OCI-LY1 (cell line): ENCODE data around the gene MIS18A.

Experiments
- EZH2 ChIP-seq: fragments of 200-600 bp; sonication (generic), shearing (Covaris generic); IDR thresholded peaks from 2 replicates; pipeline ENCODE4 v1.8.0; 2017; ENCODE audit warnings: borderline replicate concordance, mixed run types, mild to moderate bottlenecking, antibody characterized with exemption, low read length, moderate library complexity, mixed read lengths
- TF ChIP-seq, protein P1 (sequence below): fragments of 200-600 bp; sonication (generic), shearing (Covaris generic); IDR thresholded peaks from 2 replicates; pipeline ENCODE4 v1.5.1; 2017; ENCODE audit warnings: mild to moderate bottlenecking, antibody characterized with exemption, low read length, moderate library complexity, mixed read lengths

DNA sequence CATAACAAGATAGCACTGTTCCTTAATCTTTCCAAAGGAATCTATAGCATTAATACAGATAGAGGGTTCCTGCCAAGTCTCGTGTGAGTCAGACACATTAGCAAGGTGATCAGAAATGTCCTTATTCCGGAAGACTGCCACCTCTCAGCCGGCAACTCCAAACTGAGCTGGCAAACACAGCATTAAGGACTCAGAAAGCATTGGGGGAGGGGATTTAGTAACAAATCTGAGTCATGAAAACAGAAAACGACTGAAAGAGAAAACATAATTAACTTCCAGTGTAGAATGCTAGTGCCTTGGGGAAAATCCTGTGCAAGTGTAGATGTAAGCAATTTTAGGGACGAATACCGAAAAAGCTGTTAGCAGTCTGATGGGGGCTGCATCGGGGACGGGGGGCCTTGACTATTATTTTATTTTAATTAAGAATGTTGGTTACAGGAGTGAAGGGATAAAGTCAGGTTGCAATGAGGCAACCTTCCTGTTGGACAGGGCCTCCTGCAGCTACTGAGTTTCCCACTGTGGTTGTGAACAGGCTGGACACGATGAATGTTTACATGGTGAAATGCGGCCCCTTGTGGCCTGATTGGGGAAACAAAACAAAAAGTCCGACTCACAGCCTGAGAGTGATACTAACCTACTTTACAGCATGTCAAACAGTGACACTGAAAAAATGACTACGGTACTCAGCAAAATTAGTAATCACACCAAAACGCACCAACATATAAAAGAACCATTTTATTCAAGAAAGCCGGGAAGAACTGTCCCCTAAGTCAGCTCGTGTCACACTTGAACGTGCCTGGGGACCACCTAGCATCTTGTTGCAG, 20.7 kb downstream of the MIS18A start:
- TF ChIP-seq, protein P1, sequence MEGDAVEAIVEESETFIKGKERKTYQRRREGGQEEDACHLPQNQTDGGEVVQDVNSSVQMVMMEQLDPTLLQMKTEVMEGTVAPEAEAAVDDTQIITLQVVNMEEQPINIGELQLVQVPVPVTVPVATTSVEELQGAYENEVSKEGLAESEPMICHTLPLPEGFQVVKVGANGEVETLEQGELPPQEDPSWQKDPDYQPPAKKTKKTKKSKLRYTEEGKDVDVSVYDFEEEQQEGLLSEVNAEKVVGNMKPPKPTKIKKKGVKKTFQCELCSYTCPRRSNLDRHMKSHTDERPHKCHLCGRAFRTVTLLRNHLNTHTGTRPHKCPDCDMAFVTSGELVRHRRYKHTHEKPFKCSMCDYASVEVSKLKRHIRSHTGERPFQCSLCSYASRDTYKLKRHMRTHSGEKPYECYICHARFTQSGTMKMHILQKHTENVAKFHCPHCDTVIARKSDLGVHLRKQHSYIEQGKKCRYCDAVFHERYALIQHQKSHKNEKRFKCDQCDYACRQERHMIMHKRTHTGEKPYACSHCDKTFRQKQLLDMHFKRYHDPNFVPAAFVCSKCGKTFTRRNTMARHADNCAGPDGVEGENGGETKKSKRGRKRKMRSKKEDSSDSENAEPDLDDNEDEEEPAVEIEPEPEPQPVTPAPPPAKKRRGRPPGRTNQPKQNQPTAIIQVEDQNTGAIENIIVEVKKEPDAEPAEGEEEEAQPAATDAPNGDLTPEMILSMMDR, result peak; percentile 79
- no peak for TF ChIP-seq EZH2
